Measurements from ENCODE around the gene APOF.

APOF gene

DNA sequence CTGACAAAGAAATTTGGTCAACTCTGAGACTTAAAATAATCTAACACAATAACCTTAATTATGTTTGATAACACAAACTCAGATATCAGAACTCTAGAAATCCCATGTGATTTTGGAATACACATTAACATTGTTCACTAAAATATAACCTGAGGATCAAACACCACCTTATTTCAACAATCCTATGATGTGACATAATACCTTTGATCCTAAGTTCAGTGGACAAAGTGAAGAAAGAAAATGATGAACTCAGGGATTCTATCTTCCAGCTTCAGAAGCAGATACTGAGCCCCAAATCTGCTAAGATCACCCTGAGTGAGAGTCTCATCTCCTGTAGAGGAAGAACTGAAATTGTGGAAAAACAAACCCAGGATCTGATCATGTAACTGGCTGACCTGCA, 35.7 kb upstream of the APOF start:
- Histone ChIP-seq H3K4me1 (no peaks in the 10 kb centered on the region), H3K36me3 (no peaks in the 10 kb centered on the region), H3K4me3 (ENCODE audit: low read depth, low read length) (no peak overlapping the region), H3K9me3 (no peaks in the 10 kb centered on the region), H3K27me3 (no peaks in the 10 kb centered on the region)
- no peak for DNase-seq
- TF ChIP-seq, protein P1, sequence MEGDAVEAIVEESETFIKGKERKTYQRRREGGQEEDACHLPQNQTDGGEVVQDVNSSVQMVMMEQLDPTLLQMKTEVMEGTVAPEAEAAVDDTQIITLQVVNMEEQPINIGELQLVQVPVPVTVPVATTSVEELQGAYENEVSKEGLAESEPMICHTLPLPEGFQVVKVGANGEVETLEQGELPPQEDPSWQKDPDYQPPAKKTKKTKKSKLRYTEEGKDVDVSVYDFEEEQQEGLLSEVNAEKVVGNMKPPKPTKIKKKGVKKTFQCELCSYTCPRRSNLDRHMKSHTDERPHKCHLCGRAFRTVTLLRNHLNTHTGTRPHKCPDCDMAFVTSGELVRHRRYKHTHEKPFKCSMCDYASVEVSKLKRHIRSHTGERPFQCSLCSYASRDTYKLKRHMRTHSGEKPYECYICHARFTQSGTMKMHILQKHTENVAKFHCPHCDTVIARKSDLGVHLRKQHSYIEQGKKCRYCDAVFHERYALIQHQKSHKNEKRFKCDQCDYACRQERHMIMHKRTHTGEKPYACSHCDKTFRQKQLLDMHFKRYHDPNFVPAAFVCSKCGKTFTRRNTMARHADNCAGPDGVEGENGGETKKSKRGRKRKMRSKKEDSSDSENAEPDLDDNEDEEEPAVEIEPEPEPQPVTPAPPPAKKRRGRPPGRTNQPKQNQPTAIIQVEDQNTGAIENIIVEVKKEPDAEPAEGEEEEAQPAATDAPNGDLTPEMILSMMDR (IDR thresholded peaks at IDR 0.05; ENCODE audit: low read depth, low read length), result no peak

DNA sequence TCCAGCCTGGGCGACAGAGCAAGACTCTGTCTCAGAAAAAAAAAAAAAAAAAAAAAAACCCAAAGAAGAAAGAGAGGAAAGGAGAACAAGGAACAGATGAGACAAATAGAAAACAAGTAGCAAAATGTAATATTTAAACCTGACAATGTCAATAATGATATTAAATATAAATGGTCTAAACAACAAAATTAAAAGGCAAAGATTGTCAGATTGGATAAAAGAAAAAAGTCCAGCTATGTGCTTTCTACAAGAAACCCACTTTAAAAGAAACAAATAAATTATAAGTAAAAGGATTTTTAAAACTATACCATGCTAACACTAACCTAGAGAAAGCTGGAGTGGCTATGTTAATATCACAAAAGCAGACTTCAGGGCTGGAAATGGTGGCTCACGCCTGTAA, 29.7 kb upstream of the APOF start:
- Histone ChIP-seq H3K27me3 (no peaks in the 10 kb centered on the region), H3K4me3 (ENCODE audit: low read depth, low read length) (no peak overlapping the region), H3K4me1 (no peaks in the 10 kb centered on the region), H3K36me3 (no peaks in the 10 kb centered on the region), H3K9me3 (no peaks in the 10 kb centered on the region)
- DNase-seq, result no peak
- TF ChIP-seq, protein P1 (IDR thresholded peaks at IDR 0.05; ENCODE audit: low read depth, low read length), result no peak

DNA sequence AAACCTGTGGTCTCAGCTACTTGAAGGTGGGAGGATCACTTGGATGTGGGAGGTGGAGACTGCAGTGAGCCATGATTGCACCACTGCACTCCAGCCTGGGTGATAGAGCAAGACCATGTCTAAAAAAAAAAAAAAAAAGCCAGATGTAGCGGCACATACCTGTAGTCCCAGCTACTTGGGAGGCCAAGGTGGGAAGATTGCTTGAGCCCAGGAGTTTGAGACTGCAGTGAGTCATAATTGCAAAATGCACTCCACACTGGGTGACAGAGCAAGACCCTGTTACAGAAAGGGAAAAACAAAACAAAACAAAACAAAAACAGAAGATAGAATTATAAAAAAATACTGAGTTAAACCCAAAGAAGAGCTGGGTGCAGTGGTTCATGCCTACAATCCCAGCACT, 29.1 kb upstream of the APOF start:
- DNase-seq, result no peak
- no peaks in the 10 kb centered on the region for H3K36me3 ChIP-seq
- TF ChIP-seq, protein P1 (IDR thresholded peaks at IDR 0.05; ENCODE audit: low read depth, low read length), result no peak
- H3K4me3 ChIP-seq (ENCODE audit: low read depth, low read length), result no peak overlapping the region
- no peaks in the 10 kb centered on the region for H3K27me3 ChIP-seq
- H3K9me3 ChIP-seq, result no peaks in the 10 kb centered on the region
- H3K4me1 ChIP-seq, result no peaks in the 10 kb centered on the region

DNA sequence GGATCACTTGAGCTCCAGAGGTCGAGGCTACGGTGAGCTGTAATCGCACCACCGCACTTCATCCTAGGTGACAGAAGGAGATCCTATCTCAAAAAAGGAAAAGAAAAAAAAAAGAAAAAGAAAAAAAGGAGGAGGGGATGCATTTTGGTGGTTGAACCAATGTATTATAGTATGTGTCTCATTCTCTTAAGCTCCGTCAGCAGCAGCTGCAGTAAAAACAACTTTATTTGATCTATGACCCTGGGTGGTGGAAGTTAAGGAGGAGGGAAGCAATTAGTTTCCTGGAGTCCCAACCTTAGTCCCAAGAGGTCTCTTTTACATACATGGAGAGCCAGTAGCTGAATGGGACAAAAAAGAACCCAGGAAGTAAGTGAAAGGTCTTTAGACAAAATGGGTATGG, 26.8 kb upstream of the APOF start:
- no peaks in the 10 kb centered on the region for H3K27me3 ChIP-seq
- H3K36me3 ChIP-seq, result no peaks in the 10 kb centered on the region
- no peak overlapping the region for H3K4me3 ChIP-seq (ENCODE audit: low read depth, low read length)
- H3K4me1 ChIP-seq, result peaks cover 4% of the 10 kb centered on the region; the same call in 1 of the 2 replicates
- TF ChIP-seq, protein P1 (IDR thresholded peaks at IDR 0.05; ENCODE audit: low read depth, low read length), result no peak
- DNase-seq, result no peak
- no peaks in the 10 kb centered on the region for H3K9me3 ChIP-seq

DNA sequence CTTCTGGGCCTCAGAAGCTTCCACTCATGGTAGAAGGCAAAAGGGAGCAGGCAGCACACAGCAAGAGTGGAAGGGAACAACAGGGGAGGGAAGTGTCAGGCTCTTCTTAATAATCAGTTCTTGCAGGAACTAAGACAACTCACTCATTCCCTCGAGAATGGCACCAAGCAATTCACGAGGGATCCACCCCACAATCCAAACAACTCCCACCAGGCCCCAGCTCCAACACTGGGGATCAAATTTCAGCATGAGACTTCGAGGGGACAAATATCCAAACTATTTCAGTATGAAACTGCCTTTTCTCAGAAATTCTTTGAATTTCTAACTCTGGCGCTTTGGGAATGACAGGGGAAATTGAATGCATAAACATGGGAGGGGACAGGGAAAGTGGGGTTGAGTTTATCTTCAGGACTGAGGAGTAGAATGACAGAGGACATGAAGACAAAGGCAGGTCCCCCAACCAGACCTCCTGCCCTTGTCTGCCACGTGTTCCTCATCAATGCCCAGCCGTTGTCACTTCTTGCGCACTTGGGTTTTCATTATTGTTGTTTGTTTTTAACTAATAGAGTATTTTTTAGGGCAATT, 24.6 kb upstream of the APOF start:
- Histone ChIP-seq H3K36me3 (no peaks in the 10 kb centered on the region), H3K27me3 (no peaks in the 10 kb centered on the region), H3K4me3 (ENCODE audit: low read depth, low read length) (no peak overlapping the region), H3K9me3 (no peaks in the 10 kb centered on the region), H3K4me1 (peaks cover 4% of the 10 kb centered on the region; the same call in 1 of the 2 replicates)
- DNase-seq, result no peak
- TF ChIP-seq, protein P1 (IDR thresholded peaks at IDR 0.05; ENCODE audit: low read depth, low read length), result no peak

DNA sequence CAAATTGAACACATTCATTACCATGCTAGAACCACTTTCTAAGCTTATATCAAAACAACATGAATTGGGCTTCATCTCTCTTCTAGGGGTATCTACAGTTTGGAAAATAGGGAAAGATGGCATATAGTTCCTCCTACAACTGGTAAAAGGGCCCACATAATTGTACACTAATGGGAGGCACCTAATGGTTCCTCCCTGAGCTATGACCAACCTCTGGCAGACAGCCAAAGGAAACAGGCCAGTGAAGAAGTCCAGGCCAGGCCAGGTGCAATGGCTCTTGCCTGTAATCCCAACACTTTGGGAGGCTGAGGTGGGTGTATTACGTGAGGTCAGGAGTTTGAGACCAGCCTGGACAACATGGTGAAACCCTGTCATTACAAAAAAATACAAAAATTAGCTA, 23.2 kb upstream of the APOF start:
- no peaks in the 10 kb centered on the region for H3K9me3 ChIP-seq
- no peaks in the 10 kb centered on the region for H3K36me3 ChIP-seq
- TF ChIP-seq, protein P1 (IDR thresholded peaks at IDR 0.05; ENCODE audit: low read depth, low read length), result no peak
- DNase-seq, result peak; percentile 58
- H3K4me1 ChIP-seq, result peaks cover 4% of the 10 kb centered on the region; the same call in 1 of the 2 replicates
- H3K27me3 ChIP-seq, result no peaks in the 10 kb centered on the region
- no peak overlapping the region for H3K4me3 ChIP-seq (ENCODE audit: low read depth, low read length)
